PC-3 (cell line): ENCODE results near the gene TSPAN8. TPM values are rescaled to one million over a fixed set of nuclear protein-coding genes. Genes with fewer than 3 reads are reported as not detected.

Experiments
- ATAC-seq: fragments of 200-7000 bp; cut with Tn5 transposase; 2 replicates; pipeline ENCODE4 v1.9.1; 2020; ENCODE audit warnings: mild to moderate bottlenecking, moderate library complexity
- BruUV-seq: library from RNA; stranded (reverse); fragments of 400-500 nt; replicated peaks from 2 replicates; lab custom pipeline; 2021; lab: Mats Ljungman, UMichigan
- CTCF ChIA-PET: fragments of 300-600 bp; sonication (Branson Sonifier 250); formaldehyde crosslinking; loops from one replicate; lab custom pipeline; 2022; ENCODE audit warnings: antibody characterized with exemption; lab: Charles Lee
- POLR2A ChIA-PET: fragments of 300-600 bp; sonication (Branson Sonifier 250); formaldehyde crosslinking; loops from one replicate; lab custom pipeline; 2022; ENCODE audit warnings: antibody characterized with exemption; ENCODE audit not compliant: unreplicated experiment; lab: Charles Lee
- DNase-seq: peaks from one replicate; pipeline ENCODE4 v3.0.0-alpha.2; 2015
- H2AFZ ChIP-seq: fragments of 300-600 bp; sonication (generic); 2 replicates; pipeline ENCODE4 v1.6.0; 2016; ENCODE audit warnings: antibody characterized with exemption, low read length
- H3F3A ChIP-seq: fragments of 300-600 bp; sonication (generic); one replicate; pipeline ENCODE4 v1.6.0; 2017; ENCODE audit warnings: antibody characterized with exemption, low read length, control low read depth, mild to moderate bottlenecking; ENCODE audit not compliant: unreplicated experiment
- H3K27ac ChIP-seq: fragments of 300-600 bp; sonication (generic); 2 replicates; pipeline ENCODE4 v1.5.1; 2016; ENCODE audit warnings: mild to moderate bottlenecking, low read length
- H3K27me3 ChIP-seq: fragments of 300-600 bp; sonication (generic); 2 replicates; pipeline ENCODE4 v1.6.1; 2016; ENCODE audit warnings: low read length, mixed read lengths
- H3K36me3 ChIP-seq: fragments of 300-600 bp; sonication (generic); 2 replicates; pipeline ENCODE4 v1.6.1; 2016; ENCODE audit warnings: low read depth, mixed run types, low read length, mixed read lengths
- H3K4me1 ChIP-seq: fragments of 300-600 bp; sonication (generic); 2 replicates; pipeline ENCODE4 v1.5.1; 2016; ENCODE audit warnings: low read length; ENCODE audit not compliant: insufficient read depth
- H3K4me2 ChIP-seq: fragments of 300-600 bp; sonication (generic); 2 replicates; pipeline ENCODE4 v1.6.0; 2016; ENCODE audit warnings: low read length
- H3K4me3 ChIP-seq: fragments of 300-600 bp; sonication (generic); 2 replicates; pipeline ENCODE4 v1.5.1; 2016; ENCODE audit warnings: mild to moderate bottlenecking, low read length, mixed read lengths
- H3K79me2 ChIP-seq: fragments of 300-600 bp; sonication (generic); 2 replicates; pipeline ENCODE4 v1.6.1; 2017; ENCODE audit warnings: low read length, mixed read lengths
- H3K9ac ChIP-seq: fragments of 300-600 bp; sonication (generic); 2 replicates; pipeline ENCODE4 v1.6.0; 2016; ENCODE audit warnings: mild to moderate bottlenecking, low read length
- H3K9me2 ChIP-seq: fragments of 300-600 bp; sonication (generic); replicated peaks from 2 replicates; pipeline ENCODE4 v1.6.1; 2016; ENCODE audit warnings: mixed run types, low read length, mixed read lengths
- H3K9me3 ChIP-seq: fragments of 300-600 bp; sonication (generic); 2 replicates; pipeline ENCODE4 v1.6.1; 2016; ENCODE audit warnings: low read length, mixed read lengths
- H4K20me1 ChIP-seq: fragments of 300-600 bp; sonication (generic); 2 replicates; pipeline ENCODE4 v1.6.1; 2016; ENCODE audit warnings: low read length, mixed read lengths
- CTCF ChIP-seq: fragments of 300-600 bp; sonication (generic); conservative IDR thresholded peaks from 2 replicates; pipeline ENCODE4 v1.5.1; 2017; ENCODE audit warnings: antibody characterized with exemption, low read depth, mild to moderate bottlenecking, low read length
- EZH2 ChIP-seq: fragments of 300-600 bp; sonication (generic); IDR thresholded peaks from one replicate; pipeline ENCODE4 v1.6.1; 2017; ENCODE audit warnings: antibody characterized with exemption, mild to moderate bottlenecking, low read length; ENCODE audit not compliant: unreplicated experiment
- EZH2phosphoT487 ChIP-seq: fragments of 300-600 bp; sonication (generic); IDR thresholded peaks from 2 replicates; pipeline ENCODE4 v1.6.1; 2018; ENCODE audit warnings: mild to moderate bottlenecking, antibody characterized with exemption, low read length, borderline replicate concordance
- intact Hi-C: fragments of 100-400 bp; cut with micrococcal nuclease; formaldehyde crosslinking; loops from 2 replicates; pipeline ENCODE4 v1.9.0; 2023
- total RNA-seq: library from RNA; depleted of rRNA; stranded (reverse); fragments of >200 nt; gene quantifications from 2 replicates; pipeline ENCODE4 v1.2.3, GENCODE V29; 2014; rRNA removed

The TSPAN8 gene
- total RNA-seq, 1 experiment from 2014 or later = 1.3 TPM

- peak overlapping the region; percentile 50 for H3K4me2 ChIP-seq
- no peaks in the 10 kb centered on the region for H3K27me3 ChIP-seq
- no peaks in the 10 kb centered on the region for H3K9me2 ChIP-seq
- peak overlapping the region; percentile 58 for H3K27ac ChIP-seq
- H3K4me1 ChIP-seq = peaks cover 15% of the 10 kb centered on the region
- no peak overlapping the region for H3K4me3 ChIP-seq
- H2AFZ ChIP-seq = no peak overlapping the region
- TF ChIP-seq CTCF = no peak
- TF ChIP-seq EZH2 = no peak
- TF ChIP-seq EZH2phosphoT487 = no peak
- ATAC-seq (peak; percentile 73), DNase-seq (peak; percentile 70)
- H3K9me3 ChIP-seq = no peaks in the 10 kb centered on the region
- intact Hi-C loops = no loop called here
- H3K9ac ChIP-seq = peak overlapping the region; percentile 10; the same call in 1 of the 2 replicates
- H3K79me2 ChIP-seq = no peaks in the 10 kb centered on the region
- H3F3A ChIP-seq = no peaks in the 10 kb centered on the region
- BruUV-seq = no TSS peak
- no peaks in the 10 kb centered on the region for H4K20me1 ChIP-seq
- no peaks in the 10 kb centered on the region for H3K36me3 ChIP-seq
- ChIA-PET POLR2A (no interaction called here), CTCF (no interaction called here)
Measured at GRCh38 chr12:71085575-71085974, 72.2 kb downstream of the TSPAN8 start.

- H3K36me3 ChIP-seq = no peaks in the 10 kb centered on the region
- ChIA-PET CTCF (no interaction called here), POLR2A (no interaction called here)
- no peaks in the 10 kb centered on the region for H4K20me1 ChIP-seq
- ATAC-seq (peak; percentile 76), DNase-seq (peak; percentile 73)
- no peaks in the 10 kb centered on the region for H3K27me3 ChIP-seq
- peak overlapping the region; percentile 43 for H3K4me2 ChIP-seq
- peak overlapping the region; percentile 1; the same call in 1 of the 2 replicates for H2AFZ ChIP-seq
- TF ChIP-seq EZH2 (no peak), EZH2phosphoT487 (no peak), CTCF (no peak)
- H3K9me2 ChIP-seq = no peaks in the 10 kb centered on the region
- H3K9me3 ChIP-seq = no peaks in the 10 kb centered on the region
- peak overlapping the region; percentile 90 for H3K27ac ChIP-seq
- no TSS peak for BruUV-seq
- H3F3A ChIP-seq = peaks cover 4% of the 10 kb centered on the region
- no peak overlapping the region for H3K4me3 ChIP-seq
- H3K4me1 ChIP-seq = peaks cover 18% of the 10 kb centered on the region
- no peaks in the 10 kb centered on the region for H3K79me2 ChIP-seq
- peak overlapping the region; percentile 47; the same call in 1 of the 2 replicates for H3K9ac ChIP-seq
- intact Hi-C loops = no loop called here
Measured at GRCh38 chr12:71075743-71076142, 82.1 kb downstream of the TSPAN8 start.

Other genes with a start within 250 kb of the TSPAN8 start
- 2.3 and 3.1 TPM in 2 replicates for gene PTPRR, start 237.3 kb downstream of the TSPAN8 start, total RNA-seq